ENCODE measurements around the gene ZBTB21.
"Not testable (repeated sequence)": the region's sequence is repeated elsewhere in the genome, so short reads cannot be mapped to it uniquely, and the experiment has no call there.

The ZBTB21 gene

GRCh38 chr21:41994613-41995012, 15.5 kb downstream of the ZBTB21 start:
- peaks cover 17% of the 10 kb centered on the region for H3K4me1 Mint-ChIP-seq
- H3K36me3 Mint-ChIP-seq = peaks cover 45% of the 10 kb centered on the region
- H3K4me3 Mint-ChIP-seq, H3K9me3 Mint-ChIP-seq, H3K27ac Mint-ChIP-seq, H3K27me3 Mint-ChIP-seq: not testable (repeated sequence)

GRCh38 chr21:41993744-41994143, 16.4 kb downstream of the ZBTB21 start:
- Mint-ChIP-seq H3K27me3 (no peaks in the 10 kb centered on the region), H3K9me3 (no peaks in the 10 kb centered on the region), H3K4me3 (no peak overlapping the region), H3K36me3 (peaks cover 41% of the 10 kb centered on the region), H3K27ac (no peak overlapping the region), H3K4me1 (peaks cover 11% of the 10 kb centered on the region)

- no peak overlapping the region for H3K4me3 Mint-ChIP-seq
- no peak overlapping the region for H3K27ac Mint-ChIP-seq
- H3K27me3 Mint-ChIP-seq = no peaks in the 10 kb centered on the region
- peaks cover 37% of the 10 kb centered on the region for H3K36me3 Mint-ChIP-seq
- peaks cover 7% of the 10 kb centered on the region for H3K4me1 Mint-ChIP-seq
- no peaks in the 10 kb centered on the region for H3K9me3 Mint-ChIP-seq
Observed at GRCh38 chr21:41992576-41992975, 17.6 kb downstream of the ZBTB21 start.

- Mint-ChIP-seq H3K27ac (no peak overlapping the region), H3K4me3 (no peak overlapping the region), H3K9me3 (no peaks in the 10 kb centered on the region), H3K27me3 (no peaks in the 10 kb centered on the region), H3K36me3 (peaks cover 36% of the 10 kb centered on the region), H3K4me1 (peaks cover 7% of the 10 kb centered on the region)
Observed at GRCh38 chr21:41991659-41992058, 18.5 kb downstream of the ZBTB21 start.

- H3K4me1 Mint-ChIP-seq = peaks cover under 1% of the 10 kb centered on the region
- no peak overlapping the region for H3K4me3 Mint-ChIP-seq
- peaks cover 24% of the 10 kb centered on the region for H3K36me3 Mint-ChIP-seq
- H3K9me3 Mint-ChIP-seq = no peaks in the 10 kb centered on the region
- H3K27me3 Mint-ChIP-seq = no peaks in the 10 kb centered on the region
- H3K27ac Mint-ChIP-seq = no peak overlapping the region
Observed at GRCh38 chr21:41989698-41990097, 20.5 kb downstream of the ZBTB21 start.

GRCh38 chr21:41987310-41987709, 22.9 kb downstream of the ZBTB21 start:
- no peaks in the 10 kb centered on the region for H3K4me1 Mint-ChIP-seq
- no peak overlapping the region for H3K4me3 Mint-ChIP-seq
- H3K27me3 Mint-ChIP-seq = no peaks in the 10 kb centered on the region
- H3K27ac Mint-ChIP-seq = no peak overlapping the region
- peaks cover 14% of the 10 kb centered on the region for H3K36me3 Mint-ChIP-seq
- peaks cover 13% of the 10 kb centered on the region for H3K9me3 Mint-ChIP-seq

GRCh38 chr21:41985662-41986416, 24.3 kb downstream of the ZBTB21 start:
- Mint-ChIP-seq H3K9me3 (peaks cover 14% of the 10 kb centered on the region), H3K27me3 (no peaks in the 10 kb centered on the region), H3K4me3 (no peak overlapping the region), H3K36me3 (peaks cover 9% of the 10 kb centered on the region), H3K27ac (peak overlapping the region; percentile 35), H3K4me1 (no peaks in the 10 kb centered on the region)

GRCh38 chr21:41983229-41983628, 26.9 kb downstream of the ZBTB21 start:
- H3K4me1 Mint-ChIP-seq = no peaks in the 10 kb centered on the region

GRCh38 chr21:41980561-41980960, 29.6 kb downstream of the ZBTB21 start:
- Mint-ChIP-seq H3K9me3 (peaks cover 19% of the 10 kb centered on the region), H3K27ac (no peak overlapping the region), H3K36me3 (peaks cover 7% of the 10 kb centered on the region), H3K4me1 (no peaks in the 10 kb centered on the region), H3K4me3 (no peak overlapping the region), H3K27me3 (peaks cover 3% of the 10 kb centered on the region)

More at GRCh38 chr21:41983229-41983628, 26.9 kb downstream of the ZBTB21 start:
- Mint-ChIP-seq H3K9me3 (peaks cover 19% of the 10 kb centered on the region), H3K4me3 (no peak overlapping the region), H3K27ac (no peak overlapping the region), H3K27me3 (peaks cover 3% of the 10 kb centered on the region), H3K36me3 (peaks cover 8% of the 10 kb centered on the region)

- Mint-ChIP-seq H3K27ac (no peak overlapping the region), H3K4me3 (no peak overlapping the region), H3K27me3 (peaks cover 3% of the 10 kb centered on the region), H3K4me1 (peaks cover 2% of the 10 kb centered on the region), H3K36me3 (peaks cover 7% of the 10 kb centered on the region), H3K9me3 (peaks cover 19% of the 10 kb centered on the region)
Observed at GRCh38 chr21:41979751-41980369, 30.3 kb downstream of the ZBTB21 start.

GRCh38 chr21:41979335-41979734, 30.8 kb downstream of the ZBTB21 start:
- Mint-ChIP-seq H3K36me3 (peaks cover 7% of the 10 kb centered on the region), H3K27ac (no peak overlapping the region), H3K9me3 (peaks cover 19% of the 10 kb centered on the region), H3K27me3 (peaks cover 3% of the 10 kb centered on the region), H3K4me1 (peaks cover 7% of the 10 kb centered on the region), H3K4me3 (no peak overlapping the region)

GRCh38 chr21:41977034-41977950, 32.9 kb downstream of the ZBTB21 start:
- Mint-ChIP-seq H3K27ac (no peak overlapping the region), H3K4me3 (no peak overlapping the region), H3K4me1 (peaks cover 16% of the 10 kb centered on the region), H3K36me3 (peaks cover 4% of the 10 kb centered on the region), H3K27me3 (peaks cover 3% of the 10 kb centered on the region), H3K9me3 (peaks cover 6% of the 10 kb centered on the region)

- Mint-ChIP-seq H3K36me3 (peaks cover 4% of the 10 kb centered on the region), H3K9me3 (peaks cover 5% of the 10 kb centered on the region), H3K4me1 (peaks cover 16% of the 10 kb centered on the region), H3K27me3 (peaks cover 3% of the 10 kb centered on the region), H3K4me3 (no peak overlapping the region), H3K27ac (no peak overlapping the region)
Observed at GRCh38 chr21:41976611-41977010, 33.5 kb downstream of the ZBTB21 start.

- peaks cover 4% of the 10 kb centered on the region for H3K36me3 Mint-ChIP-seq
Observed at GRCh38 chr21:41975391-41976272, 34.5 kb downstream of the ZBTB21 start.

GRCh38 chr21:41974752-41975053, 35.5 kb downstream of the ZBTB21 start:
- H3K27ac Mint-ChIP-seq = no peak overlapping the region
- peaks cover 3% of the 10 kb centered on the region for H3K27me3 Mint-ChIP-seq
- no peak overlapping the region for H3K4me3 Mint-ChIP-seq
- H3K9me3 Mint-ChIP-seq = peaks cover 5% of the 10 kb centered on the region
- H3K36me3 Mint-ChIP-seq = peaks cover 4% of the 10 kb centered on the region
- peaks cover 16% of the 10 kb centered on the region for H3K4me1 Mint-ChIP-seq

More at GRCh38 chr21:41975391-41976272, 34.5 kb downstream of the ZBTB21 start:
- Mint-ChIP-seq H3K9me3 (peaks cover 5% of the 10 kb centered on the region), H3K27me3 (peaks cover 3% of the 10 kb centered on the region), H3K27ac (no peak overlapping the region), H3K4me3 (no peak overlapping the region), H3K4me1 (peaks cover 16% of the 10 kb centered on the region)

All from activated naive CD4-positive, alpha-beta T cell treated with anti-CD3 and anti-CD28 coated beads, Interleukin-2, amount 50 U/mL, for 24 hours (primary cell).